Measurements from ENCODE around the gene ADGRL1.

The ADGRL1 gene

DNA sequence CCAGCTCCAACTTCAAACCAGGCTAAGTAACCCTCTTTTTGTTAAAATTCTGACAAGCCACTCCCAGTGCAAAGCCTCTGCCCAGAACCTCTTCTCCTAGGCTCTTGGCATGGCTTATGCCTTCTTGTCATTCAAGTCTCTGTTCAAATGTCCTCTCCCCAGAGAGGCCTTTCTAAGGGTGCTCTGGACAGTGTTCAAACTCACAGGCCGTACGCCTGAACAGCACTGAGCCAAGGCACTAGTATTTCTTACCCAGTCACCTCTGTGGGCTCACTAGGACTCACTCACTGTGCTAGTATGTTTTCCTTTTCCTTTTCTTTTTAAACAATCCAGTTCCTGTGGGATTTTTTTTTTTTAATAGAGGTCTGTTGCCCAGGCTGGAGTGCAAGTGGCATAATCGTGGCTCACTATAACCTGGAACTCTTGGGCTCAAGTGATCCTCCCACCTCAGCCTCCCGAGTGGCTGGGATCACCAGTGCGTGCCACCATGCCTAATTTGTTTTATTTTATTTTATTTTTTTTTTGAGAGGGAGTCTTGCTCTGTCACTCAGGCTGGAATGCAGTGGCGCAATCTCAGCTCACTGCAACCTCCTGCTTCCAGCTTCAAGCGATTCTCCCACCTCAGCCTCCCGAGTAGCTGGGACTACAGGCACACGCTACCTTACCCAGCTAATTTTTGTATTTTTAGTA lies 67.2 kb downstream of the ADGRL1 start:
- no peak for DNase-seq (ENCODE audit: low read depth)

DNA sequence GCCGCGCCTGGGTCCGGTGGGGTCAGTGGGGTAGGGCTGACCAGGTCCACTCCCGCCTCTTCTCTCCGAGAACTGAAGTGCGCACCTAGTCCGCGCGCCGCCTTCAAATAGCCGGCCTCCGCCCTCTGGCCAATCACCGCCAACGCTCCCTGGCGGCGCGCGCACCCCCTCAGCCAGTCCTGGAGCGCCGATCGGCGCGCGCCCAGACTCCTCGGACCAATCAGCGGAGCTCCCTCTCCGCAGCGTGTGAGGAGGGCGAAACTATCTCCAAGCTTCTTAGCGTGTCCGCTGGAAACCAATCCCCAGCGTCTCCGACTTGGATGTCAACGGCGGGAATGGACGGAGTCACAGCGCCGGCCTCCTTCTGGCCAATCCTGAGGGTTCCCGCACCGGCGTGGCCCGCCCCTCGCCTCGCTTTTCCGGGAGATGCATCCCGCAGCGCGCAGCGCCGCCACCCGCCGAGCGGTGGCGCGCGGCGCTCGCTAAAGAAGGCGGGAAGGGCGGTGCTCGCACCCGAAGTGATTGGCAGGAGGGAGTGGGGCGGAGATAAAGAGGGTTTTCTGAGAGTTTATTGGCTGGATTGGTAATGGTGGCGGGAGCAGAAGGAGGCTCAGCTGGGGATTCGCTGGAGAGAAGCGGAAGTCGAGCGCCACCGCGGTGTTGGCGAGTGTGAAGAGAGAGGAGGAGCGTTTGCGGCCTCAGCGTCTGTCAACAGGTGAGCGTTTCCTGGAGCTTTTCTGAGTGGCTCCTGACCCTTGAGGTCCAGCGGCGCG lies 69.3 kb downstream of the ADGRL1 start, which contains the start of gene ASF1B:
ASF1B (minus strand) TSS at position 81 of the 773 bp plus-strand sequence. CDS start 133 bp downstream, outside the sequence.
- peak; percentile 98 for DNase-seq (ENCODE audit: low read depth)

DNA sequence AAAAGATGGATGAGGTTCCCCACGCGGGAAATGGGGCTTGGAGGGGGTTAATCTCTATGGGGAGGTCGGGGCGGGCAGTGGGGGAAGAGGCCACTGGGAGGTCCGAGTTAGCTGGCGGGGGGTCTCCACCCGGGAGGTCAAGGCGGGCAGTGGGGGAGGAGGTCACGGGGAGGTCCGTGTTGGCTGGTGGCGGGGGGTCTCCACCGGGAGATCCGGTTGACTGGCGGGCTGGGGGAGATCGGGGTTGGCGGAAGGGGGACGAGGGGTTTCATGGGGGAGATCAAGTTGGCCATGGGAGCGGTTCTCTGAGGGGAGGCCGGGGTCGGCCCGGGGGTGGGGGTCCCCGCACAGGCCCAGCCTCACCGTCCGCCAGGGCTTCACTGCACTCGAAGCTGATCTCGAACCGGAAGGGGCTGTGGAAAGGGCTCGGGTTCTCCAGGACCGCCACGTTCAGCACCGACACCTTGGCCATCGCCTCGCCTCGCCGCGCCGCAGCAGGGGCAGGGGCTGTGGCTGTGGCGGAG lies 69.9 kb downstream of the ADGRL1 start:
- no peak for DNase-seq (ENCODE audit: low read depth)

DNA sequence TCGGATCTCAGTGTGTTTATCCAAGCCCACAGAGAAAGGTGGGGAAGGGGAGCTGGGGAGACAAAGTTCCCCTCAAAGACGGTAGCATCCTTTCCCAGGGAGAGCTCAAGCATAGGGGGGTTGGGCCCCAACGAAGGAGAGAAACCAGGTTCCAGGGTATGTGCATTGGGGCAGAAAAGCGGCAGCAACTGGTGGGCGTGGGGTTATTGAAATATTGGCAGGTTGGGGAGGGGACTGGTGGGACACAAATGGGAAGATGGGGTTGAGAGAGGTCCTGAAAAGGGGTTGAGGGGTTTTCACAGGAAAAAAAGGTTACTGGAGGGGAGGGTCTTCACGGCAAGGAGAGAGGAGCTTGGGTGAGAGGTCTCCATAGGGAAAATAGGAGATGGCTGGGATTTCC lies 70.6 kb downstream of the ADGRL1 start:
- DNase-seq (ENCODE audit: low read depth) = no peak

DNA sequence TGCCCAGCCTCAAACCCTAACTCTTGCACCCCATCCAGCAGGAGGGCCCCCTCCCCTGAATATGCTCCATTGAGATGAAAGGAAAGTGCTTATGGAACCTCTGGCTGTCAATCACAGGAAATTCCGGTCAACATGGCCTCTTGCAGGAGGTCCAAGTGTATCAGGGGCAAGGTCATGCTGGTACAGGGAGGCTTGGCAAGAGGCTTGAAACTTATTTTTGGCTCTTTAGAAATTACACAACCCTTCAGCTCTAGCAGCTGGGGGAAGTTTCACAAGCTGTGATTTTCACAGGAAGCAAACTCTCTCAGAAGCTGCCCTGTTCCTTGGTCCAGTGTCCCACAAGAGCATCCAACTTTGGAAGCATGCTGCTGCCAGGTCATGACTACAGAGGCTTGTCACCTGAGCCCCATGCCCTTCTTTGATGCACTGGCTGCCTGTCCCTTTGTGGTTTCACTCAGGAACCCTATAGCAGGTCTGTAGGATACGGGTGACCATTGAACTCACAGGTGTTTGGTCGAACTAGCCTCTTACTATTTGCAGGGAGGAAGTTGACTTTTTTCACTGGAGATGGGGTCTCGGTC lies 78.0 kb downstream of the ADGRL1 start:
- DNase-seq (ENCODE audit: low read depth) = no peak

DNA sequence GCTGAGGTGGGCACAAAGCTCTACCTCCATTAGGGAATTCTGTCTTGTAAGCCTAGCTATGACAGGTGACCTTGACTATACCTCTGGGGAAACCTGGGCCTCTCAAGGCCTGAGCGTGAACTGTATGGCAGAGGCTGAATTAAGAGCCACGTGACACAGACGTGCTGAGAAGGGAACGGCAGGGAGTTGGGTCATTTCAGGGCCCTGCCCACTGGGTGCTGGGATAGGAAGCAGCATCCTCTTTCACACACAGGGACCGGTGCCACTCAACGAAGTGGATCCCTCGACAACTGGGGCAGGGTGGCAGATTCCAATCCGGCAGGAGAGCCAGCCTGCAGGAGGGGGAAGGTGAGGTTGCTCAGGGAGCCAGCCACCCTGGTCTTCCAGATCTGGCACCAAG lies 78.8 kb downstream of the ADGRL1 start:
- no peak for DNase-seq (ENCODE audit: low read depth)

DNA sequence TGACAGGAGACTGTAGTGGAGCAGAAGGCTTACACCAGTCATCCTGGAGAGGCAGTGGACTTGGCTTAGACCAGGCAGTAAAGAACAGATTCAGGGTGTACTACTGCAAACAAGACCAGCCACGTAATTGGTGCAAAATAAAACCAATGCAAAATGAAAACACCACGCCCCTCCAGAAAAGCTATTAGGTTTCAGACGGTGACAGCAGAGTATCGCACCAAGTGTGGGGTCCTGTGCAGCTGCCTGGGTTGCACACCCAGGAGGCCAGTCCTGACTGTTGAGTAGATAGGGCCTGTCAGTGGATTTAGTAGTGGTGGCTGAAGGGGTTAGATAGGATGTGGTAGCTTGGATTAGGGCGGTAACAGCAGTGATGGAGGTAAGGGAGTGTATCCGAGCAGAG lies 83.0 kb downstream of the ADGRL1 start:
- DNase-seq (ENCODE audit: low read depth) = no peak

DNA sequence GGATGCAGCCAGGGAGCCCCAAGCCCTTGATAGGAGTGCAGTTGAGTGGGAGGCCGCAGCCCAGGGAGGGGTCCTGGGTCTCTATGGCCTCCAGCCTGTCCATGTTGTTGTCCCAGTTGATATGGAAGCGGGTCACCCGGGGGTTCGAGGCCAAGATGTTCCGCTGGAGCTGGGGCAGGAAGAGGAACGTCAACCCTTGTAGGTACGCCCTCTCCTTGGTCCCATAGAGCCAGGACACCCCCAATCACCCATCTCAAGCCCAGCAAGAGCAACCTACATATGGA lies 85.5 kb downstream of the ADGRL1 start:
- no peak for DNase-seq (ENCODE audit: low read depth)

DNA sequence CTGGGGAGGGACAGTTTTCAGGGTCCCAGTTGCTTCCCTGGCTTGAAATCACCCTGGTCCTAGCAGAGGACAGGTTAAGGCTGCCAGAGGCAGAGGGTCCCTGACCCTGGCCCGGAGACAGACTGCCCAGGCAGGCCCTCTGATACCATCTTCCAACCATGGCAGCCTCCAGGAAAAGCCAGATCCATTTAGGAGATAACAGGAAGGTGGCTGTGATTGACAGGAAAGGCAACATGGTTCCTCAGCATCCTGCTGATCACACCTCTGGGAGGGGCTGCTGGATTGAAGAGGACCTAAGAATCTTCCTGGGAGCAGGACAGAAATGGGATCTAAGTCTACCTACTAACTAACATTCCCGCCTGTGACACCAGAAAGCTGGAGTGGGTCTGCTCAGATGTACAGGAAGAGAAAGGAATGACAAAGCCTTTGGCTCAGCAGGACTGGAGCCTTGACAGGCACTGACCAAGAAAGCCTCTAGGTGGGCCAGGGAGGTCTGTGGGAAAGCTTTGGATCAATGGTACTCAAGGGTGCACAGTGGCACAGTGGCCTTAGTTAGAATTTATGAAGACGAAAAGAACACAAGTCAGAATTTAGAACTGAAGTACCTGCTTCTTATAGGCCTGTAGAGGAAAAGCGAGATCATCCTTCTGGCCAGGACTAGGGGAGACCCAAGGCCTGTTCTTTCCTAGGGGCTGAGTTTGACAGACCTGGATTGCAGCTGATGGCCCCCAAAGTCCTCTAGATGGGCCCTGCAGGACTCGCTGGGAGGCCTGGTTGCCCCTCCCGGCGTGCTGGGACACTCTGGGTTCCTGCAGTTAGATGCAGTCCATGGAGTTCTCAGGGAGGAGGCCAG lies 86.1 kb downstream of the ADGRL1 start:
- DNase-seq (ENCODE audit: low read depth) = no peak

DNA sequence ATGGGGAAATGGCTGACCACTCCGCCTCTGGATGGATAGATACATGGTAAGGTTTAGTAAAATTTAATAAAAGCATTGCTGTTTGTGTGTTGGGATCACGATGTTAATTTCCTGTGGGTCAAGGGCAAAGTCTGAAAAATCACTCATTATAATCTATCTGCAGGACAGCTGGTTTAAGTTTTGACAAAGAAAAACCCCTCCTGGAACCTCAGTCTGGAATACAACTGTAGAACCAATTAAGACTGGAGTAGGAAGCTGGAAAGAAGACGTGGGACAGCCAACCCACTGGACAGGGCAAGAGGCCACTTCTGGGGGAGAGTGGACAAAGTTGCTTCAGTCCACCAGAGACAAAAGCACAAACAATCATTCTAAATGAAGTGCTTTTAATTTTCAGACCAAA lies 86.8 kb downstream of the ADGRL1 start:
- no peak for DNase-seq (ENCODE audit: low read depth)

DNA sequence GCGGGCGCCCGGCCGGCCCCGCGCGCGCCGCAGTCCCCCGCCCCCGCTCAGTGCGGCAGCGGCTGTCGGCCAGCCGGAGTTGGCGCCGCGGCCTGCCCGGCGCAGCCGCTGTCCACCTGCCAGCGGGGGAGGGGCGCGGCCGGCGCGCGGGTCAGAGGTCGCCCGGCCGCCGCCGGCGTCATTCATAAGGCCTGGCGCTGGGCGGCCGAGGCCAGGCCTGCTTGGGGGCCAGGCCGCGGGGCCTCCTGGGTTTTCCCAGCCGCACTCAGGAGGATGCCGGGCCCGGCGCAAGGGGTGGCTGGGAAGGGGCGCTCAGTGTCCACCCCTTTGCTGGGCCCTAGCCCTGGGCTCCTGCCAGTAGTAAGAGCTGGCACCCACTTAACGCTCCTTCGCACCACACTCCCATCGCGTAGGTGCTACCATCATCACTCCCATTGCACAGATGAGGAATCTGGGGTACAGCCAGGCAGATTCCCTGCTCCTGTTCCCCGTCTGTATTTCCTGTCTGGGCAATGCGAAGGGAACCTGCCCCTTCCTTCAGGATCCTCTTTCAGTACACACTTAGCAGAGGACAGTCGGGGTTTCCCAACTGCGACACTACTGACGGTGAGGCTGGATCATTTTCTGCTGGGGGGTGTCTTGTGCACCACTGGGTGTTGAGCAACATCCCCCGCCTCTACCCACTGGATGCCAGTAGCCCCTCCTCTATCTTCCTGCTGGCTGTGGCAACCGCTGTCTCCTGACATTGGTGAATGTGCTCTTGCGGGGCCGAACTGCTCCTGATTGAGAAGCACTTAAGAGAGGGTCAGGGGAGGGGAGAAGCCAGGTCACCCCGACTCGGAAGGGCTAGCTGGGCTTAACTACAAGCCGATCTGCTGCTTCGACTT lies 87.6 kb downstream of the ADGRL1 start:
- DNase-seq (ENCODE audit: low read depth) = no peak

DNA sequence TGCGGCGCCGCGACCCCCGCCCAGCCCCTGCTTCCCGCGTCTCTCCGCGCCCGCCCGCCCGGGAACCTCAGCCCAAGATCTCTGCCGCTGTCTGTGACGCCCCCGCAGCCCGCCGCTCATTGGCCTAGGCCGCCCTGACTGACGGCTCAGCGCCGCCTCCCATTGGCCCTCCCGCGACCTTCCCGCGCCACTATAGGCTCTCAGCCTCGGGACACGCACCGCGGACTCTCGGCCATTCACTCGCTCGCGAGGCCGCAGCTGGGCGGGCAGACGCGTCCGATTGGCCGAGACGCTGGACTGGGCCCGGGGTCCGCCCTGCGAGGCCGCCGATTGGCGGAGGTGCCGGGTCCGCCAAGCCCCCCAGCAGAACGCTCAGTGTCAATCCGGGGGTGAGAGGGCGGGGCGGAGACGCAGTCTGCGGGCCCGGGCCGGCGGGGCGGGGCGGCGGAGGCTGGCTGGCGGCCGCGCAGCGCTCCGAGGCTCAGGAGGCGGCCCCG lies 88.3 kb downstream of the ADGRL1 start, which contains the start of gene PRKACA:
PRKACA (minus strand) TSS at position 95 of the 497 bp plus-strand sequence. CDS start 215 bp downstream, outside the sequence.
- peak; percentile 95 for DNase-seq (ENCODE audit: low read depth)

DNA sequence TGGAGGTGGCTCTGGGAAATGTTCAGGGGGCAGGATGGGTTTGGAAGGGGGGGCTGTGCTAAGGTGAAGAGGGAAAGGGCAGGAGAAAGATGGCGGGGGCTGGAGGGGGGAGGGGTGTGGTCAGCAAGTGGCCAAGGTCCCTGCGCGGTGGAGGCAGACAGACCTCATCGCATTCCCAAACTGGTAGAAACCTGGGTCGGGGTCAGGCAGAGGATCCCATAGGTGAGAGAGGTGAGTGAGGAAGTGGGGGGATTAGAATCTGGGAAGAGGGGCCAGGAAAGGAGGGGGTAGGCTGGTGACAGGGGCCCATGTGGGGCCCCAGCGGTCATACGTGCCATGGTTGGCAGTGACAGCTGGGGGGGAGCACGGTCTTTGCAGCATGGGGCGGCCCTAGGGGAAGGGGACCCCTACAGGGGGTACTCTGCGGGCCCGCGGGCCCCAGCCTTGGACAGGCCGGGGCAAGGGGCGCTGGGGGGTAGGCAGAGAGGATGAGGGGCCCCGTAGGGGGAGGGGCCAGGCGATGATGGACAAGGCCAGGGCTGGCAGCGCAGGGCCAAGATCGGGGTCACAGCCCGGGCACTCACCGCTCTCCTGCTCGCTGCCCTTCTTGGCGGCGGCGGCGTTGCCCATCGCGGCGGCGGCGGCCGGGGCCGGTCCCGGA lies 88.9 kb downstream of the ADGRL1 start:
- no peak for DNase-seq (ENCODE audit: low read depth)

DNA sequence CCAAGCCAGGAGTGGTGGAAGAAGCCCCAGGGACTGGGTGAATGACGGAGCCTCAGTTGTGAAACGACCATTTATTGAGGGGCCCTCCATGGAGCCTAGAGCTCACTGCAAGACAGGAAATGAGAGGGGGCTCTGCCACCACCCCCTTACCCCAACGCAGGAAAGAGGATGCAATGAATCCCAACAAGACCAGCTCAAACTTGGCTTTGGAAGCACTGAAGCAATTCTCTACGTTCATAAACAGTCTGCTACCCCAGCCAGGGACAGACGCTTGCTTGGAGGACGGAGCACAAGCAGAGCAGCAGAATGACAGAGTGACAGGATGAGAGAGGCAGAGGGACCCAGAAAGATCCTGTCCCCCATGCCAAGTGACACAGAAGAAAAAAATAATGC lies 89.4 kb downstream of the ADGRL1 start:
- DNase-seq (ENCODE audit: low read depth) = no peak

DNA sequence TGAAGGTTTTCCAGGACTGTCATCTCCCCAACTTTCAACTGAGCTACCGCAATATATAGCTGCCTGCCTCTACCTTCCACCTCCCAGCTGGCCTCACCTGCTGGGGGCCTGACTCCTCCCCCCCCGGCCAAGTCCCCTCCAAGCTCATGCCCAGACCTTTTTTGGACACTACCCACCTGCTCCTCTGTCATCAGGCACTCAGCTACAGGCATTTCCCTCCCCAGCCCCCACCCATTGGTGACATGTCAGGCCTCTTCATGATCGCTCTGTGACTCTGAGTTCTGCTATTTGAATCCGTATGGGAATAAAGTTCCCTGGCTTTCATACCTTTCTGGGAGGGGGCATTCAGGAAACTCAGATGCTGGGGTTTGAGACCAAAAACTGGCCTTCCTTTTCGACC lies 90.2 kb downstream of the ADGRL1 start:
- DNase-seq (ENCODE audit: low read depth) = no peak

DNA sequence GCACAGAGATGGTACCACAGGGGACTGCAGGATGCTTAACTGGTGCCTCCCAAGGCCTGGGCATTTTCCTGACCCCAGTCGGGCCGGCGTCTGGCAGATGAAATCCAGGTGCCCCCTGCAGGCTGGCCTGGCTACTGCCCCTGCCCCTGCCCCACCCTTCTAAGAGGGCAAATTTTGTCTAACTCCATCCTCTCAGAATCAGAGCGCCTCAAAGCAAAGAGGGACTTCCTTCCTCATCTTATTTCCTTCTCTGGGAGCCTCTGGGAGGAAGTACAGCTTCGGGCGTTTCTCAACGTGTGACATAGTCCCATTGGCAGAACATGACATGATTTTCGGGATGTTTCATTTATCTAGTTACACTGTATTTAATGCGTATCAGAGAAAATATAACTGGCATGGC lies 91.1 kb downstream of the ADGRL1 start:
- peak; percentile 74 for DNase-seq (ENCODE audit: low read depth)

DNA sequence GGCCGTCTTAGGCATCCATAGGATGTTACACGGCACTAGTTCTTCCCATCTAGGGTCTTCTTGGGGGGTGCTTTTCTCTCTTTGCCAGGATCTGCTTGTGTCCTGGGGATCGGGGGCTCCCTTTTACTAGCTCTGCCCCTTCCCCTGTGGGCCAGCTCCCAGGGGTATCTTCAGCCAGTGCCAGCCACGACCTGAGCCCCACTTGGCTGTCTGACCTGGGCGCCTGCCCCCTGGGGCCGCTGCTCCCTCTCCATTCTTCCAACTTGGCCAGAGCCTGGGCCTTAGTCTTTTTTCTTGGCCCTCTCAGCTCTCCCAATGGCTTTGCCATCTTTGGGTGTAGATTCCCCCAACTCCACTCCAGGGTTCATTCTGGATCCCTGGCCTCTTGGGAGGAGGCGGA lies 91.5 kb downstream of the ADGRL1 start:
- DNase-seq (ENCODE audit: low read depth) = no peak

DNA sequence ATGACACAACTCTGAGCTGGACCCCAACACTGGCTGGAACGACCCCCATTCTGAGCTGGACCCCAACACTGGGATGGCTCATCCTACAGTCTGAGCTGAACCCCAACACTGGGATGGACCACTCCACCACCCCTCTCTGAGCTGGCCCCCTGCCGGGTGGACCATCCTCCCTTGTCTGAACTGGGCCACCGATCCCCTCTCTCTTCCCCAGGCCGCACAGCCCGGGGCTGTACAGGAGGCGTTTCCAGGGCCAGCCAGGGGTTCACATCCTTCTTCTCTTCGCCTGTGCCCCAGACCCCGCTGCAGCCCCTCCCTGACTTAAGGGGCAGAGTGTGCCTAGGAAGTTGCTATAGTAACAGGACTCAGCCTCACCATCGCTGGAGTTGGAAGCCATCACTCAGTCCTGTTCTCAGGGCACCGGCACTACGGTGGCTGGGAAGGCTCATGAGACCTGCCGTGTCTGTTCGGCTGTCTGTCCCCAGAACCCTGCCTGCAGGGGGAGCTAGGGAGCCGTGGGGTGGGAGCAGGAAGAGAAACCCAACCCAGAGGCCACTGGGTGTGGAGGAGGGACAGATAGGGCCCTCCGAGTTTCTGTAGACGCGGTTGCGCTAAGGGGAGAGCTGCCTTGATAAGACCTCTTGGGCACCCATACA lies 92.1 kb downstream of the ADGRL1 start:
- DNase-seq (ENCODE audit: low read depth) = peak; percentile 98

DNA sequence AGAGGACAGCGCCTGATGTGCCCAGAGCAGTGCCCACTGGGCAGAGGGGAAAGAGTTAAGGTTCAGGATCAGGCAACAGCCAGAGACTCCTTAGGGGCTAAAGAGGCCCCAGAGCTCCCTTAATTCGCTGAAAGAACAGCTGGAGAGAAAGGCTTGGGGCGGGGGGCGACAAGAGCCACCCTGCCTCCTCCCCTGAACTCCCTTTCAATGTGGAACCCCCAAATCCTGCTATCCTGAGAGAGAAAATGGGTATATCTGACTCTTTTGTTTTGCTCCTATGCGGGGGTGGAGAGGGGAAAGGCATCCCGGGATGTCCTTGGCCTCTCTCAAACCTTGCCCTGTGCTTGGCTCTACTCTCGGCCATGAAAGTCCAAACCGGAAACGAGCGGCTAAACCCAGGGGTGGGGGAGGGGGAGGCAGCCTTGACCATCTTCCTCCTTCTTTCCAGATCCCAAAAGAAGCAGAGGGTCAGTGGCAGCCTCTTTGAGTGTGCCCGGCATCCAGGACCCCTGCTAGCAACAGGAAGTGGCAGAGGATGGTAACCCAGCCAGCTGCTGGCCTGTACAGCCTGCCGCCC lies 93.1 kb downstream of the ADGRL1 start:
- DNase-seq (ENCODE audit: low read depth) = no peak

Measured in CMK (cell line).